ENCODE measurements around the gene TNFAIP6. TPM values are rescaled to one million over a fixed set of nuclear protein-coding genes. Genes with fewer than 3 reads are reported as not detected.
A peak's percentile ranks its signal among the peaks of the same experiment; 100 is the strongest.
"Not testable (repeated sequence)": the region's sequence is repeated elsewhere in the genome, so short reads cannot be mapped to it uniquely, and the experiment has no call there.

The TNFAIP6 gene
- total RNA-seq, 2 donors from 2014 or later: 0.64 to 1.7 TPM

GRCh38 chr2:151410485-151410834 is 53.1 kb downstream of the TNFAIP6 start:
- DNase-seq (ENCODE audit: low spot score) (peak; percentile 59), ATAC-seq (peak; percentile 38 to 55)
- peak overlapping the region; percentile 87 to 96 for H3K27ac Mint-ChIP-seq
- peak overlapping the region; percentile 97 for H3K4me3 Mint-ChIP-seq
- H3K27me3 Mint-ChIP-seq: no peaks in the 10 kb centered on the region
- H3K36me3 Mint-ChIP-seq: peaks cover 11% of the 10 kb centered on the region
- H3K9me3 Mint-ChIP-seq: no peaks in the 10 kb centered on the region
- H3K4me1 Mint-ChIP-seq (ENCODE audit: low read depth in 2 of 2): peaks cover 14 to 15% of the 10 kb centered on the region in 2 donors

GRCh38 chr2:151417650-151418049 is 60.3 kb downstream of the TNFAIP6 start:
- Mint-ChIP-seq H3K36me3 (peaks cover 17% of the 10 kb centered on the region), H3K27ac (no peak overlapping the region), H3K4me3 (no peak overlapping the region), H3K4me1 (ENCODE audit: low read depth in 2 of 2) (peaks cover 4 to 9% of the 10 kb centered on the region in 2 donors), H3K9me3 (no peaks in the 10 kb centered on the region), H3K27me3 (no peaks in the 10 kb centered on the region)
- no peak for DNase-seq (ENCODE audit: low spot score)
- no peak for ATAC-seq

- not testable (repeated sequence) for ATAC-seq; H3K27ac Mint-ChIP-seq; H3K27me3 Mint-ChIP-seq; H3K4me3 Mint-ChIP-seq; H3K9me3 Mint-ChIP-seq; DNase-seq (ENCODE audit: low spot score)
- Mint-ChIP-seq H3K4me1 (ENCODE audit: low read depth in 2 of 2) (peaks cover 26 to 32% of the 10 kb centered on the region in 2 donors), H3K36me3 (peaks cover 34% of the 10 kb centered on the region)
Observed at GRCh38 chr2:151421681-151422080, 64.3 kb downstream of the TNFAIP6 start.

GRCh38 chr2:151422917-151423439 is 65.6 kb downstream of the TNFAIP6 start:
- H3K4me3 Mint-ChIP-seq: peak overlapping the region; percentile 44
- DNase-seq (ENCODE audit: low spot score): no peak
- H3K9me3 Mint-ChIP-seq: no peaks in the 10 kb centered on the region
- H3K4me1 Mint-ChIP-seq (ENCODE audit: low read depth in 2 of 2): peaks cover 26 to 32% of the 10 kb centered on the region in 2 donors
- ATAC-seq: peak; percentile 65 to 68
- no peaks in the 10 kb centered on the region for H3K27me3 Mint-ChIP-seq
- H3K27ac Mint-ChIP-seq: peak overlapping the region; percentile 52 to 73
- H3K36me3 Mint-ChIP-seq: peaks cover 31% of the 10 kb centered on the region

- Mint-ChIP-seq H3K4me1 (ENCODE audit: low read depth in 2 of 2) (peaks cover 26 to 32% of the 10 kb centered on the region in 2 donors), H3K27ac (peak overlapping the region; percentile 52 to 73), H3K27me3 (no peaks in the 10 kb centered on the region), H3K9me3 (no peaks in the 10 kb centered on the region), H3K4me3 (no peak overlapping the region), H3K36me3 (peaks cover 31% of the 10 kb centered on the region)
- DNase-seq (ENCODE audit: low spot score): no peak
- no peak for ATAC-seq
Observed at GRCh38 chr2:151423760-151424159, 66.4 kb downstream of the TNFAIP6 start.

Other genes with a start within 250 kb of the TNFAIP6 start
- 1 to 10 TPM; 2.7 to 4.5 TPM for gene RBM43, start 95.7 kb upstream of the TNFAIP6 start, total RNA-seq
- gene NMI, start 67.9 kb upstream of the TNFAIP6 start, total RNA-seq: 10 to 100 TPM; 27.5 to 32.3 TPM
- gene RIF1, start 52.3 kb downstream of the TNFAIP6 start, total RNA-seq: 10 to 100 TPM; 68.1 to 83.7 TPM